Activated CD4-positive, alpha-beta T cell treated with anti-CD3 and anti-CD28 coated beads, Interleukin-2, Interleukin-6, amounts not matched to agents 100 ng/mL and 50 ng/mL, durations not matched to agents 16 hours and 8 hours (primary cell): ENCODE data around the gene RNF151.

Experiments used
- DNase-seq: peaks from one replicate; pipeline ENCODE4 v3.0.0-alpha.2; 2020

RNF151 gene

DNA sequence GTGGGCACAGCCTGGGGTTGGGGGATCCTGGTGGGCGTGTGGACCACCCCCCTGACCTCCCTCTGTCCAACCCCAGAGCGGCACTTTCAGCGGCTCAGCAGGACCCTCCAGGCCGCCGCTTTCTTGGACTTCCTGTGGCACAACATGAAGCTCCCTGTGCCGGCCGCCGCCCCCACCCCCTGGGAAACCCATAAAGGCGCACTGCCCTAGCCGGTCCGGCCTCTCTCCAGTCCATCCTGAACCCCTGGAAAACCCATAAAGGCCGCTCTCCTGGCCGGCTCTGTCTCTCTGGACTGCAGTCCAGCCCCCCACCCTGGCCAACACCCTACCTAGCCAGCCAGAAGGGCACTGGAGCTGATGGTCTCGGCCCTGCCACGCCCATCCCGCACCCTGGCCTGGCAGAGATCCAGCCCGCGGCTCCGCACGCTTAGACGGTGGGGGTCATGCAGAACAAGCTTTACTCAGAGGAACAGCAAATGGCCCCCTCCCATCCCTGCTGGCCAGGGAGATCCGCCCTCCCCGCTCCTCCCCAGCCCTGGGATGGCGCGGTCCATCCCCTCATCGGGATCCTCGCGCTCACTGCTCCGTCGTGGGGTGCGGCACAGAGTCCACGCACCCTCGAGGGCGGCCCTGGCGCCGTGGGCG, 11.9 kb downstream of the RNF151 start:
- DNase-seq = no peak

DNA sequence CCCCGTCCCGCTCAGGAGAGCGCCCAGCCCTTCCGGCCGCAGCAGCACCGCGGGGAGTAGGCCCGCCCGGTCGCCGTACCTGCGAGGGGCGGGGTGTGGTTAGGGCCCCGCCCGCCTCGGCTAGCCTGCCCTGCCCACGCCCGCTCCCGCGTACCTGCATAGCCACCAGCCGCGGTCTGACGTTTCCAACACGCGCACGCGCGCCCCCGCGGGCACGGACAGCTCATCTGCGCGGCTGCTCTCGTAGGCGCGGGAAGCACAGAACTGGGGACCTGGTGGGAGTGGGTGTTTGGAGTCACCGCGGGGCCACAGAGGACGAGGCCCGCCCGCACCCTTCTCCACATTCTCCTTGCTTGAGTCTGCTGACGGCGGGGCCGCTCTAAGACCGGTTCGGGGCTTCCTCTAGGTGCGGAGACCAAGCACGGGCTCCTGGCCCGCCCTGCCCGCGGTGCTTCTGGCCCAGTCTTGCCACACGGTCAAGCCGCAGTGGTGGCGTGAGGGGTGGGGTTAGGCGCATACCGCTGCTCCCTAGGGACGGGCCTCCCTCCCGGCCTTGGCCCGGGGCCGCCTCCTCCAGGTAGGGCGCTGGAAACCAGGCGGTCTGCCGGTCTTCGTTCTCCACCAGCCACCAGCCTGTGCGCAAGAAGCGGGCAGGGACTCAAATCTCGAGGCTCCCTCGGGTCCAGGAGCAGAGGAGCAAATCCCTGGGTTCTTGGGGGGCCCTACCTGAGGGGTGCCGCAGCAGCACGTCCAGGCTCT, 12.8 kb downstream of the RNF151 start:
- no peak for DNase-seq

DNA sequence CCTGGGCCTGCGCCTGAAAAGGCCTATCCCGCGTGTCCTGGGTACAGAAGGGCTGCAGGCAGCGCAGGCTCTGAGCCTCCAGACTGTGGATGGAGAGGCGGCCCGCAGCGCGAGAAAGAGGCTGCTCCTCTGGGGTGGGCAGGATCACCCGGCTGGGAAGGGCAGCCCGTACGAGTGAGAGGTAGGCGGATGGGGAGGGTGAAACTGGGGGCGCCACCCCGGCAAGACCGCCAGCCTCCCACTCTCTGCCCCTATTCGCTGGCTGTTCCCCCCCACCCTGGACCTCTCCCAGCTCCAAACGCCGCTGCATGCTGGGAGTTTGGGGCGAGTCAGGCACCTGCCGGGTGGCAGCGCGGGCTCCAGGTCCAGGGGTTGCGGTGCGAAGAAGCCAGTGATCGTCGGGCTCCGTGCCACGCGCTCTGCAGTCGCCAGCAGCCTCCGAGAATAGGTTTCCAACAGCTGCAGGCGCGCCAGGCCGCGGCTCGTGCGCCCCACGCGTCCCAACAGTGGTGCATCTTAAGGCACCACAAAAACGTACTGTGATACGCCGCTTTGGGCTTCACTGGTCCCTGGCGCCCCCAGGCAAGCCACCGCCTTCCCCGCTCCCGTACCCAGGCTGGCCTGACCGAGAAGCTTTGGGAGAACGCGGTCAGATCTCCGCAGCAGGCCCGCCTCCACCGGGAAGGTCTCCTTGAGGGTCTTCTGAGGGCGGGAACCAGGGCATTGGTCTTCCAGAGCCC, 13.5 kb downstream of the RNF151 start:
- no peak for DNase-seq

DNA sequence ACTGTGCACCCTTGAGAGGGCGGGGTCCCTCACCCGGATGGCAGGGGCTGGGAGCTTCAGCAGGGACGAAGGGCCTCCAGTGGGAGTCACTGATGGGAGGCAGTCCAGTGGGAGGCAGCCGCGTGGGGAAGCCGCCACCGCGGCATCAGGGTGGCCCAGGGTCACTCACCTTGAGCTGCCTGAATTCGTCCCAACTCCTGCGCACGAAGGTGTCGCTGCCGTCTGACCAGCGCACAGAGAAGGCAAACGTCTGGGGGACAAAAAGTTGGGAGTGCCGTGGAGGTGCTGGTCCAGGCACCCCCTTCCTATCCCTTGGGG, 14.1 kb downstream of the RNF151 start:
- DNase-seq = no peak

DNA sequence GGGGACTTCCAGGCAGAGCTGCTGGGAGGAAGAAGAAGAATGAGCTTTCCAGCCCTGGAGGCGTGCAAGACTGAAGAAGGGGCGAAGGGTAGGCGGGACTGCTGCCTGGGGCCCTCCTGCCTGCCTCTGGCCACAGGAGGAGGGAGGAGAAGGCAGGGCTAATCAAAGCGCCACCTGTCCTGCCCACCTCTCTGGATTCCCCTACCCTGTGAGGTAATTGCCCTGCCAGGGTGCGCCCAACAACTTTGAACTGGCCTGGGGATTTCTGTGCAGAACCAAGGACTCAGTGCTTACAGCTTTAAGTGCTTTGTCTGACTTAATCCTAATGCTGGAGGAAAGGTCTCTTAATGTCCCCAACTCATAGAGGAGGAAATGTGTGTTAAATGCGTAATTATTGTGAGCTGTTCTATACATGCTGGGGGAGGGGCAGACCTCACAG, 14.8 kb downstream of the RNF151 start, which contains the start of gene NOXO1:
Gene NOXO1, minus strand, starts transcription at position 72 of the 439 bp plus-strand sequence. CDS start 290 bp downstream, outside the sequence.
- DNase-seq = no peak

DNA sequence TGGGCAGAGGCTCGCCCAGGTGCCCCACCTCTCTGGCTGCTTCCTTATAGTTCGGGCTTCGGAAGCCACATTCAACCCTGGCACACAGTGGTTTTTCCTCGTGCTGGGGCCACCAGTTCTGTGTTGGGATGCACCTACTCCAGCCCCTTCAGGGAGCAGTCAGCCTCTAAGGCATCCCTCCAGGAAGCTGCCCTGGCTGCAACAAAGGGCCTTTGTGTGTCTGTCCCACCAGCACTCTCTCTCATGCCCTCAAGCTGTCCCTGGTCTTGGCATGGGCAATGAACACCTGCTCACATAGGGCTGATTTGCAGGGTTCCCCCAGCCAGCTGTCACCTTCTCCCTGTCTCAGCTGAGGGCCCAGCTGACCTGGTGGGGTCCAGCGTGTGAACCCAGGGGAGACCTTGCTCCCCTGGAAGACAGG, 15.4 kb downstream of the RNF151 start:
- DNase-seq = no peak

DNA sequence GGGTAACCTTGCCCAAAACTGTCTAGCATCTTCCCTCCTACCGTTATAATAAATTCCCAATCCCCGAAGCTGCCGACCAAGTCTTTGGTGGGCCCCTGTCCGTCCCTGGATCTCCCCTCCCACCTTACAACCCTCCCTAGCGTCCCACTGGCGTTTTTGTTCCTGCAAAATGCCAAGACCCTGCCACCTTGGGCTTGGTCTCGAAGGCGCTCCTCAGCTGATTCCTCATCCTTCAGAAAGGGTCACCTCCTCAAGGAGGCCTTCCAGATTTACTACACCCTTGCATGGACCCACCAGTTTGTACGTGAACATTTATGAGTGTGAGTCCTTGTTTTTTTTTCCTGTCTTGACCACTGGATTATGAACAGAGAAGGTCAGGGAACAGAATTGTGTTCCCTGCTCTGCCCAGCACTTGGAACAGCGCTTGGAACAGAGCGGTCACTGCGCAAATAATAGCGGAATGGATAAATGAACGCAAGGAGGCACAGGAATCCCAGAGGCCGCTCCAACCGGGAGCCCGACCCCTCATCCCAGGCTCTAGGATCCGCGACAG, 16.4 kb downstream of the RNF151 start:
- no peak for DNase-seq

DNA sequence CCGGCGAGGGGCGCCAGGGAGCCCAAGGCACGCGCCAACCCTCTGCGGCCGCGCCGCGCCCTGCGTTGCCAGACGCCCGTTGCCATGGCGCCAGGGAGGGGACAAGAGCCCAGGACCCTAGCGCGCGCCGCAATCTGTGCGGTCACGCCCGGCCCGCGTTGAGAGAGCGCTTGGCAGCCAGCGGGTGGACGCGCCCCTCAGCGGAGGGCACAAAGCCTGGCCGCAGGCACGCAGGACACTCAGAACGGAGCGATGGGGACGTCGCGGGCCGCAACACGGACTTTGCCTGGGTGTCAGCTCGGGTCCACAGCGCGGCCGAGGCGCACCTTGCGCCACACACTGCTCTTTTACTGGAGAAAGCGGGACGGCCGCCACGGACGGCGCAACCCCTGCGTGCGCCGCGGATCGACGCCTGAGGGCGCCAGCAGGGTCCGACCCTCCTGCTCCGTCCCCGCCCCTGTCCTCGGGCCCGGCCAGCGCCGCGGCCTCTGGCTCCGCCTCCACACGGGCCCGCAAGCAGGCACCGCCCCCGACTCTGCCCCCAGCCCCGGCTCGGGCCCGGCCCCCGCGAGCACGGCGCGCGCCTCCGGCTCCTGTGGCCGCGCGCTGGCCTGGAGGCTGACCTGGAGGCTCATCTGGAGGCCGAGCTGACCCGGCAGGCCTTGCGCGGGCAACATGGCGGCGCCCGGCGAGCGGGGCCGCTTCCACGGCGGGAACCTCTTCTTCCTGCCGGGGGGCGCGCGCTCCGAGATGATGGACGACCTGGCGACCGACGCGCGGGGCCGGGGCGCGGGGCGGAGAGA, 17.1 kb downstream of the RNF151 start, which contains the start of gene GFER:
Gene GFER, plus strand, starts transcription at position 650 of the 803 bp plus-strand sequence. Its CDS starts 26 bp downstream, at position 676.
- DNase-seq = peak; percentile 92

DNA sequence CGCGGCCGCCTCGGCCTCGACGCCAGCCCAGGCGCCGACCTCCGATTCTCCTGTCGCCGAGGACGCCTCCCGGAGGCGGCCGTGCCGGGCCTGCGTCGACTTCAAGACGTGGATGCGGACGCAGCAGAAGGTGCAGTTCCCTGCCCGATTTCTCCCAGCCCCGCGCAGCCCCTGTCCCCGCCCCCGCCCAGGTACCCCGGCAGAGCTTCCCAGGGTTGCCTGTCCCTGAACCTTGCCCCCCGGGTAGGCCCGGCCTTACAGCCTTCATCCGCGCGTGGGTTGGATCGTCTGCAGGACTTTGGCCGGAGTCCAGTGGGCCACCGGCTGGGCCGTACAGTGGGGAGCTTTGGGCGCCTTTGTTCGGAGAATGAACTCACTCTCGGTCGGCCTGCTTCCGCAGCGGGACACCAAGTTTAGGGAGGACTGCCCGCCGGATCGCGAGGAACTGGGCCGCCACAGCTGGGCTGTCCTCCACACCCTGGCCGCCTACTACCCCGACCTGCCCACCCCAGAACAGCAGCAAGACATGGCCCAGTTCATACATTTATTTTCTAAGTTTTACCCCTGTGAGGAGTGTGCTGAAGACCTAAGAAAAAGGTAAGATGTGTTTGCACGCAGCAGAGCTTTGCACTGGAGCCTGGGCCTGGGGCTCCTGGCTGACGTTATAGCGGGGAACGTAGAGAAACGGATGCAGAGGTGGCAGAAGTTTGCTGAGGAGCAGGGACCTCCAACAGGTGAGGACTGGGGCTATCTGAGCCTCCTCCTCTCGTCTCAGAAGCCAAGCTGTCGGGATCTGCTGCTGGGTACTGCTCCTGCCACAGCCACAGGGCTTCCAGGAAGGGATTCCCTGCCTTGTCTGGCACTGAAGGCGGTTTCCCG, 17.9 kb downstream of the RNF151 start:
- DNase-seq = peak; percentile 49

DNA sequence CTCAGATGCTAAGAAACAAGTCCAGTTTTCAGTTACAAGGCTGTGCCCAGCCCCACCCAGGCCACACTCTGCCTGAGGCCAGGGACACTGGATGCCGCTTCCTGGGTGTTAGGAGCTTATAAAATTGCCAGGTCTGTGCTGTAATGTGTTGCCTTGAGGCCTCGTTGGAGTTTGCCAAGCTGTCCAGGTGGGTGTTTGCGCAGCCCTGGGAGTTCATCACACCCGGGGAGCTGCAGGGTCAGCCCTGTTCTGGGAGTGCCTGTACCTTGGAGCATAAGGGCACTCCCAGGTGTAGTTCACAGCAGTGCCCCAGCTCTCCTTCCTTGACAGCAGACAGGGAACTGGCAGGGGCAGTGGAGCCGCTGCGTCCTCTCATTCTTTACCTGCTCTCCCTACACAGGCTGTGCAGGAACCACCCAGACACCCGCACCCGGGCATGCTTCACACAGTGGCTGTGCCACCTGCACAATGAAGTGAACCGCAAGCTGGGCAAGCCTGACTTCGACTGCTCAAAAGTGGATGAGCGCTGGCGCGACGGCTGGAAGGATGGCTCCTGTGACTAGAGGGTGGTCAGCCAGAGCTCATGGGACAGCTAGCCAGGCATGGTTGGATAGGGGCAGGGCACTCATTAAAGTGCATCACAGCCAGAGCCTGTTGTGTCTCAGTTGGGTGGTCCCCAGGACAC, 19.0 kb downstream of the RNF151 start:
- DNase-seq = no peak

DNA sequence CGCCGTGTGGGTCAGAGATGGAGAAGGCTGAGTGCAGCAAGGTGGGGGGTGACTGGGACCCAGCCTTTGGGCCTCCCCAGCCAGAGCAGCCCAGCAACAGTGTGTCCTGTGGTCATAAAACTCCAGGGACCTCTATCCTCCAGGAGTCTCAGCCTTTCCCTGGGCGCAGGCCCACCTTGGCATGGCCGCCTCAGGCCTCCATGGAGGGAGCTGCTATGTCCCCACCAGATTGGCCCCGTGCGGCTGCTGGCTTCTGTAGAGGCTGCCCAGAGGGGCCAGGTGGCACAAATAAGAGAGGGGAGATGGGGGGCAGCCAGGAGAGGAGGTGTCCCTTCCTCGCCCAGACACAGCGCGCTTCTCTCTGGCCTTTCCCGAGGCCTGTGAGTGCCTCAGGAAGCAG, 20.5 kb downstream of the RNF151 start:
- no peak for DNase-seq

DNA sequence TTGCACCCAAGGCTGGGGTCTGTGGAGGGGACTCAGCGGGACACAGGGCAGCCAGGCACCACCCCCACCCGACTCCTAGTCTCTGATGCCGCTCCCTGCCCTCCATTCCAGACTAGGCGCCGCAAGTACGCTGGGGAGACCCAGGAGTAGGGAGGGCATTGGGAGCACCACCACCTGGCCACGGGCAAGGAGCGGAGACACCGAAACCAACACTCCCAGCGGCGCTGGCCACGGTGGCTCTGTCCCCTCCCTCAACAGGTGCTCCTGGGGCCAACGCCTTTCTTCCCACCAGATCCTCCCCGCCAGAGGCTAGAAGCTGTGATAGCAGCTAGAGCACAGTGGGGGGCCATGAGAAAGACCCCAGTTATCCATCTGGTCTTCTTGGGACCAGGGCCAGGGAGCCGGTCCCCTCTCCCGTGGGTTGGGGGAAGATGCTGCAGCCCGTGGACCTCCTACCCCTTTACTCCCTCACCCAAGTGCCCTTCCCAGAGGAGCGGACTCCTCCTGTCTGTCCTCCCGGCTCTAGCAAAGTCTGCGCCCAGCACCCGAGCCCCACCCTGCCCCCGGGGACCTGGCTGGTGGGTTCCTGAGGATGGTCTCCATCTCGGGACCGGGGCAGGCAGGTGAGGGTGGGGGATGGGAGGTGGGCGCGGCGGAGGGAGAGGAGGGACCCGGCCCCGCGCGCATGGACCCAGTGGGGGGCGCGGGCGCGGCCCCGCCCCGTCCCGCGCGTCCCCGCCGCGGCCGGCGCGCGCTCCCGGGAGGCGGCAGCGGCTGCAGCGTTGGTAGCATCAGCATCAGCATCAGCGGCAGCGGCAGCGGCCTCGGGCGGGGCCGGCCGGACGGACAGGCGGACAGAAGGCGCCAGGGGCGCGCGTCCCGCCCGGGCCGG, 22.8 kb downstream of the RNF151 start, which contains the start of gene SYNGR3:
Gene SYNGR3, plus strand, starts transcription at position 762 of the 892 bp plus-strand sequence. CDS start 133 bp downstream, outside the sequence.
- DNase-seq = no peak

DNA sequence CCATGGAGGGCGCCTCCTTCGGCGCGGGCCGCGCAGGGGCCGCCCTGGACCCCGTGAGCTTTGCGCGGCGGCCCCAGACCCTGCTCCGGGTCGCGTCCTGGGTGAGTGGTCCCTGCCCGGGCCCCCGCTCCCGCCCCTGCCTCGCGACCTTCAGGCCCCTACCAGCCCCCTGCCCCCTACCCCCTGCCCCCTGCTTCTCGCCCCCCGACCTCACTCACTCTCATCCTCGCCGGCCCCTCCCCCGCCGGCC, 23.4 kb downstream of the RNF151 start:
- DNase-seq = no peak

DNA sequence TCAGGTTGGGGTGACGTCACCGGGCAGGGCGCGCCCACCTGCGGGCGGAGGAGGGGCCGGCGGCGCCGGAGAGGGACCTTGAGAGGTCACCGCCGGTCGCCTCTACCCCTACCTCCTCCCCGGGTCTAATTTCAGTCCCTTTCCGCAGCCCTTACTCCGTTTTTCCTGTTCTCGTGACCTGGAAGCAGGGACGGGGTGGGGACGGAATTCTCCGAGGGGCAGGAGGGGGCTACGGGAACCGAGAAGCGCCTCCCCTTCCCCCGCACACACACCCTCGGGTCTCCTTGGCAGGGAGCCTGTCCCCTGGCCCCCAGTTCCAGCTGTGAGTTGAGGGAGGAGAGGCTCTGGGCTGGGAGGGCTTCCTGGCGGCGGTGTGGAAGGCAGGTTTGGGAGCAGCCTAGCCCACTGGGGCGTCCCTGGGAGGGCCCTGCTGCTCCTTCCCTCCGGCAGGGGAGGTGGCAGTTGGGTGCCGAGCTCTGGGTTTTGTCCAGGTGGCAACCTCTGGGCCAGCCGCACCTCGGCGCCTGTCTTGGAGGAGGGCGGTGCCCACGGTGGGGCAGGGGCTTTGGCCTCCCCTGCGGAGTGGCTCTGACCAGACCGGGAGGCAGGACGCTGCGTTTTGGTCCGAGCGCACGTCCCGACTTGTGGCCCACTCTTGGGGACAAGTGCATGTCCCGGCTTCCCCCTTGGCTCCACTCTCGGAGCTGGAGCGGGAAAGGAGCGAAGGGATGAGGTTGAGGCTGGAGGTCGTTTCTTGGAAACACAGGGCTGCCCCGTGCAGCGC, 23.9 kb downstream of the RNF151 start:
- DNase-seq = peak; percentile 57

DNA sequence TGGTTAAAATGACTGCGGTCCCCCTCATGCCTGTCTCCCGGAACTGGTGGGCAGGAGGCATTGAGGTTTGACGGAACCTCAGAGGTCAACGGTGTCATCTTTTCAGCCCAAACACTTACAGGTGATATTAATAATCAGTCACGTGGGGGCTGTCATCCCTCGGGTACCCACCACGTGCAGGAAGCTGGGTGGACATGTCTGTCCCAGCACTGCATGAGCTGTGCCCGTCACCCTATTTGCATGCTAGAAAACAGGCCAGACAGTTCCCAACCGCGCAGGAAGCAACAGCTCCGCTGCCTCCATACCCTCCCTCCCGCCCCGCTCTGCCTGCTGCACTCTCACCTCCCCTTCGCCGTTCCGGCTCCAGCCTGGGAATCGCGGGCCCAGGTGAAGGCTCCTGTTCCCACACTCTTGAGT, 24.5 kb downstream of the RNF151 start:
- peak; percentile 62 for DNase-seq

DNA sequence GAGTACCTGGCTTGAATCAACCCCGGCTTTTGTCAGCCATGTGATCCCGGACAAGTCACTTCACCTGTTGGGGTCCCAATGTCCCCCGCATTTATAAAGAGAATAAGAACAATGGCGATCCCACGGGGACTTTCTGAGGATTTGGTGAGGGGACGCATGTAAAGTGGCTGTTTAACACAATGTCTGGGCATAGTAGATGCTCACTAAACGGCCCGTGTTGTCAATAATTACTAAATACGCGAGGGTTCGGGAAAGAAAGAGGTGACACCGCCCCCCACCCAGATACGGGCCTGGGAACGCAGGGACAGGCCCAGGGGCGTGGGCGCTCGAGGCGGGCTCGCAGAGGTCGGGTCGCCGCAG, 24.9 kb downstream of the RNF151 start:
- no peak for DNase-seq

DNA sequence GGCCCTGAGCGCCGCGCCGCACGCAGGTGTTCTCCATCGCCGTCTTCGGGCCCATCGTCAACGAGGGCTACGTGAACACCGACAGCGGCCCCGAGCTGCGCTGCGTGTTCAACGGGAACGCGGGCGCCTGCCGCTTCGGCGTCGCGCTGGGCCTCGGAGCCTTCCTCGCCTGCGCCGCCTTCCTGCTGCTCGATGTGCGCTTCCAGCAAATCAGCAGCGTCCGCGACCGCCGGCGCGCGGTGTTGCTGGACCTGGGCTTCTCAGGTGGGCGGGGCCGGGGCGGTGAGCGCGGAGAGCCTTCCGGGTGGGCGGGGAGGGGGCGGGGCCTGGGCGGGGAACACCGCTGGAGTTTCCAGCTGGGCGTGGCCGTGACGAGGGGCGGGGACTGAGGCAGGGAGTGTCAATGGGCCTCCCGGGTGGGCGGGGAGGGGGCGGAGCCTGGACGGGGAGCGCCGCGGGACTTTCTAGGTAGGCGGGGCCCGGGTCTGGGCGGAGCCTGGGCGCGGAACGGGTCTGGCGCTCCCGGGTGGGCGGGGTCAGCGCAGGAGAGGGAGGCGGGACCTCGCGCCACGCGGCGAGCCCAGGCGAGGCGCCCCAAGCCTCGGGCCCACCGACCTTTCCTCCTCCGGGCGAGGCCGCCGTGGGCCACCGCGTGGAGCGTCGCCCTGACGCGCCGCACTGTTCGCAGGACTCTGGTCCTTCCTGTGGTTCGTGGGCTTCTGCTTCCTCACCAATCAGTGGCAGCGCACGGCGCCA, 25.5 kb downstream of the RNF151 start:
- peak; percentile 99 for DNase-seq

DNA sequence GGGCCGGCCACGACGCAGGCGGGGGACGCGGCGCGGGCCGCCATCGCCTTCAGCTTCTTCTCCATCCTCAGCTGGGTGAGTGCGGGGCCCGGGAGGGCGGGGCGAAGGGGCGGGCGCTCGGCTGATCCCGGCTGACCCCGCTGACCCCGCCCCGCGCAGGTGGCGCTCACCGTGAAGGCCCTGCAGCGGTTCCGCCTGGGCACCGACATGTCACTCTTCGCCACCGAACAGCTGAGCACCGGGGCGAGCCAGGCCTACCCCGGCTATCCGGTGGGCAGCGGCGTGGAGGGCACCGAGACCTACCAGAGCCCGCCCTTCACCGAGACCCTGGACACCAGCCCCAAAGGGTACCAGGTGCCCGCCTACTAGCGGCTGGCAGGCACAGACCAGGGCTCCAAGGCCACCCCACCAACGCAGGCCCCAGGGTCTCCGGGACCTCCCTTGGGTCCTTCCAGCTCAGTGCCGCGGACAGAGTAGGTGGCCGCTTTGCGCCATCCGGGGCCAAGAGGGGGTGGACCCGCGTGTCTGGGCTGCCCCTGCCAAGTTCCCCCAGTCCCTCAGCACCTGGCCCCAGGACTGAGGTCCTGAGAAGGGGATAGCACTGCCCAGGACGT, 26.2 kb downstream of the RNF151 start:
- no peak for DNase-seq
